ENCODE measurements around the gene FAM163B. TPM values are rescaled to one million over a fixed set of nuclear protein-coding genes. Genes with fewer than 3 reads are reported as not detected.

Gene FAM163B
- total and polyA plus RNA-seq, 2 of the 8 experiments (the other 6 are each of a cell fraction or from before 2014, with no cell fraction given) = 0.63 to 1.0 TPM

DNA sequence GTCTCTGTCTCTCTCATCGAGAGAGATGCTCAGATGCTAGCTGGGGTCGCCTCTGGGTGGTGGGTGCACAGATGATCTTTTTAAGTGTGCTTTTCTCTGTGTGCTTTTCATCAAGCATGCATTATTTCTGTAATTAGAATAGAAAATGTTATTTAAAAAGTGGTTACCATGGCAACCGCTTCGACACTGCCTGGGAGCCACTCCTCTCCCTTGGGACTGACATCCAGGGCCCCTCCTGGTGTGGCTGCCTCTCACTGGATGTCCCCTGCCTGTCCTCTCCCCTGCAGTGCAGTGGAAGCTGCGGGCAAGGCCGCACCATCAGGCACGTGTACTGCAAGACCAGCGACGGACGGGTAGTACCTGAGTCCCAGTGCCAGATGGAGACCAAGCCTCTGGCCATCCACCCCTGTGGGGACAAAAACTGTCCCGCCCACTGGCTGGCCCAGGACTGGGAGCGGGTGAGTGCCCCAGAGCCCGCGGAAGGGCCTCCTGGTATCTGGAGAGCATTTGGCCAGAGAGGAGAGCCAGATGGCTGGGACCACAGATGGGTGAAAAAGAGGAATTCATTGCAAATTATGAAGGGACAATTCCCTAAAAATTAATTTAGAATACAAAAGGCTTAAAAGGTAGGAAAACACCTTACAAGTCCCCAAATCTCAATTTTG is 39.9 kb downstream of the FAM163B start:
- Histone ChIP-seq H4K20me1 (replicated peaks in 1 of 2; ENCODE audit: control insufficient read depth in 1 of 2, insufficient read depth in 2 of 2, low read length in 2 of 2) (no peaks in the 10 kb centered on the region), H3K56ac (replicated peaks; ENCODE audit: insufficient read length, low read depth, low read length) (no peak overlapping the region), H3K27ac (ENCODE audit: low read depth, low read length) (no peak overlapping the region), H2BK12ac (ENCODE audit: low read depth, low read length) (no peak overlapping the region), H3K14ac (ENCODE audit: insufficient read length) (no peak overlapping the region), H3K9me3 (ENCODE audit: insufficient read depth in 2 of 2, low read depth in 1 of 2, low read length in 1 of 2) (no peaks in the 10 kb centered on the region), H2BK5ac (ENCODE audit: low read depth, low read length) (no peak overlapping the region), H3K9ac (replicated peaks in 1 of 4; ENCODE audit: extremely low read depth in 1 of 4, low read depth in 3 of 4, low read length in 3 of 4) (no peak overlapping the region), H2AFZ (ENCODE audit: low read length) (no peak overlapping the region), H3K79me1 (ENCODE audit: low read depth, low read length) (no peaks in the 10 kb centered on the region), H3K23ac (ENCODE audit: insufficient read length) (no peak overlapping the region), H3K4me3 (ENCODE audit: extremely low read depth in 1 of 4, insufficient read depth in 2 of 4, low read depth in 3 of 4, low read length in 4 of 4) (no peak overlapping the region), H3K4me1 (replicated peaks in 1 of 4; ENCODE audit: control insufficient read depth in 3 of 4, insufficient read depth in 4 of 4, low read length in 3 of 4) (peaks cover 0 to 6% (median 0%) of the 10 kb centered on the region in 4 experiments; a peak in 2 of 7 replicates), H2BK15ac (ENCODE audit: low read length) (no peak overlapping the region), H3K23me2 (ENCODE audit: low read depth, low read length) (no peaks in the 10 kb centered on the region), H4K8ac (ENCODE audit: extremely low read depth, insufficient read depth, low read length) (no peak overlapping the region), H3K4me2 (ENCODE audit: insufficient read depth in 1 of 2, low read depth in 2 of 2, low read length in 2 of 2) (no peak overlapping the region), H3K27me3 (replicated peaks in 1 of 4; ENCODE audit: control insufficient read depth in 3 of 4, extremely low read depth in 1 of 4, insufficient read depth in 3 of 4, low read length in 3 of 4) (no peaks in the 10 kb centered on the region), H3K18ac (ENCODE audit: extremely low read depth, low read length) (no peak overlapping the region), H2BK20ac (ENCODE audit: low read length) (no peak overlapping the region), H4K91ac (replicated peaks; ENCODE audit: insufficient read length, low read length) (no peak overlapping the region), H3K36me3 (ENCODE audit: control insufficient read depth in 2 of 4, insufficient read depth in 4 of 4, low read length in 3 of 4) (no peaks in the 10 kb centered on the region), H4K5ac (ENCODE audit: insufficient read length, low read depth, low read length) (no peak overlapping the region), H3K4ac (replicated peaks; ENCODE audit: insufficient read length, low read depth, low read length) (no peak overlapping the region), H2AK5ac (ENCODE audit: low read depth, low read length) (no peak overlapping the region), H3K79me2 (ENCODE audit: control insufficient read depth in 1 of 2, insufficient read depth in 2 of 2, low read length in 2 of 2) (no peaks in the 10 kb centered on the region), H2BK120ac (replicated peaks; ENCODE audit: low read depth, low read length) (no peak overlapping the region)
- ChIA-PET POLR2A (ENCODE audit: partially characterized antibody) (no interaction called here), CTCF (ENCODE audit: partially characterized antibody) (no interaction called here)
- DNase-seq (ENCODE audit: low read depth in 1 of 2, low spot score in 2 of 2) (no peak), FAIRE-seq (no peak)
- 85% methylated on average over 13 of the region's 14 CpGs; no CpG with 5 or more reads in 1 of the 2 experiments for WGBS, 2 experiments (ENCODE audit: extremely low coverage in 1 of 2, insufficient coverage in 1 of 2, insufficient read length in 1 of 2, insufficient replicate concordance in 2 of 2, low coverage in 1 of 2, low lambda C conversion rate in 2 of 2, missing lambda C conversion rate in 1 of 2)
- no peak for TF ChIP-seq TEAD4 (IDR thresholded peaks at IDR 0.05; ENCODE audit: low read depth, low read length)
- no peak for TF ChIP-seq TBP (IDR thresholded peaks at IDR 0.05; ENCODE audit: low read depth, low read length)
- TF ChIP-seq KDM4A (IDR thresholded peaks at IDR 0.05; ENCODE audit: low read depth, low read length, severe bottlenecking) = no peak
- no peak for TF ChIP-seq JUND (IDR thresholded peaks at IDR 0.05; ENCODE audit: low read length)
- TF ChIP-seq CBX5 (IDR thresholded peaks at IDR 0.05; ENCODE audit: low read depth, low read length) = no peak
- TF ChIP-seq, protein P1, sequence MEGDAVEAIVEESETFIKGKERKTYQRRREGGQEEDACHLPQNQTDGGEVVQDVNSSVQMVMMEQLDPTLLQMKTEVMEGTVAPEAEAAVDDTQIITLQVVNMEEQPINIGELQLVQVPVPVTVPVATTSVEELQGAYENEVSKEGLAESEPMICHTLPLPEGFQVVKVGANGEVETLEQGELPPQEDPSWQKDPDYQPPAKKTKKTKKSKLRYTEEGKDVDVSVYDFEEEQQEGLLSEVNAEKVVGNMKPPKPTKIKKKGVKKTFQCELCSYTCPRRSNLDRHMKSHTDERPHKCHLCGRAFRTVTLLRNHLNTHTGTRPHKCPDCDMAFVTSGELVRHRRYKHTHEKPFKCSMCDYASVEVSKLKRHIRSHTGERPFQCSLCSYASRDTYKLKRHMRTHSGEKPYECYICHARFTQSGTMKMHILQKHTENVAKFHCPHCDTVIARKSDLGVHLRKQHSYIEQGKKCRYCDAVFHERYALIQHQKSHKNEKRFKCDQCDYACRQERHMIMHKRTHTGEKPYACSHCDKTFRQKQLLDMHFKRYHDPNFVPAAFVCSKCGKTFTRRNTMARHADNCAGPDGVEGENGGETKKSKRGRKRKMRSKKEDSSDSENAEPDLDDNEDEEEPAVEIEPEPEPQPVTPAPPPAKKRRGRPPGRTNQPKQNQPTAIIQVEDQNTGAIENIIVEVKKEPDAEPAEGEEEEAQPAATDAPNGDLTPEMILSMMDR (IDR thresholded peaks at IDR 0.05; ENCODE audit: control extremely low read depth in 1 of 3, insufficient read depth in 1 of 3, low read depth in 1 of 3, low read length in 3 of 3) = no peak
- TF ChIP-seq RFX5 (IDR thresholded peaks at IDR 0.05; ENCODE audit: borderline replicate concordance, low read depth, low read length) = no peak
- no peak for TF ChIP-seq ASH2L (IDR thresholded peaks at IDR 0.05; ENCODE audit: low read length)
- no peak for TF ChIP-seq GTF2F1 (IDR thresholded peaks at IDR 0.05; ENCODE audit: borderline replicate concordance, low read depth, low read length)
- TF ChIP-seq BACH1 (IDR thresholded peaks at IDR 0.05; ENCODE audit: low read length) = no peak
- no peak for TF ChIP-seq TAF7 (optimal IDR thresholded peaks at IDR 0.05; ENCODE audit: borderline replicate concordance, low read depth, low read length)

Measured in H1 (cell line).